GM23338 (cell line): ENCODE results near the gene ECE1. TPM values are rescaled to one million over a fixed set of nuclear protein-coding genes. Genes with fewer than 3 reads are reported as not detected.

ENCODE experiments used
- ATAC-seq: fragments of 200-7000 bp; cut with Tn5 transposase; 3 replicates; pipeline ENCODE4 v1.9.1; 2020
- DNase-seq: peaks from one replicate; pipeline ENCODE4 v3.0.0-alpha.2; 2015; ENCODE audit warnings: low spot score
- H2AFZ ChIP-seq: fragments of 200-600 bp; sonication (generic); 2 replicates; pipeline ENCODE4 v1.8.0; 2016; ENCODE audit warnings: antibody characterized with exemption, mild to moderate bottlenecking, moderate library complexity
- H3F3A ChIP-seq: fragments of 200-600 bp; sonication (generic); replicated peaks from 2 replicates; pipeline ENCODE4 v1.8.0; 2017; ENCODE audit warnings: antibody characterized with exemption, mixed run types, low read depth
- H3K27ac ChIP-seq: fragments of 200-600 bp; sonication (generic); 2 replicates; pipeline ENCODE4 v1.6.1; 2016; ENCODE audit warnings: low read depth
- H3K27me3 ChIP-seq: fragments of 200-600 bp; sonication (generic); 2 replicates; pipeline ENCODE4 v1.8.0; 2016; ENCODE audit warnings: mild to moderate bottlenecking, mixed run types, moderate library complexity; ENCODE audit not compliant: insufficient read depth
- H3K36me3 ChIP-seq: fragments of 200-600 bp; sonication (generic); 2 replicates; pipeline ENCODE4 v1.8.0; 2016; ENCODE audit warnings: mild to moderate bottlenecking; ENCODE audit not compliant: insufficient read depth
- H3K4me1 ChIP-seq: fragments of 200-600 bp; sonication (generic); 2 replicates; pipeline ENCODE4 v1.8.0; 2016; ENCODE audit warnings: mild to moderate bottlenecking, moderate library complexity; ENCODE audit not compliant: insufficient read depth
- H3K4me2 ChIP-seq: fragments of 200-600 bp; sonication (generic); 2 replicates; pipeline ENCODE4 v1.7.1; 2017; ENCODE audit warnings: mixed run types
- H3K4me3 ChIP-seq: fragments of 200-600 bp; sonication (generic); 2 replicates; pipeline ENCODE4 v1.6.1; 2016; ENCODE audit warnings: mixed run types
- H3K79me2 ChIP-seq: fragments of 200-600 bp; sonication (generic); replicated peaks from 2 replicates; pipeline ENCODE4 v1.8.0; 2017; ENCODE audit warnings: mild to moderate bottlenecking; ENCODE audit not compliant: insufficient read depth
- H3K9me2 ChIP-seq: fragments of 200-600 bp; sonication (generic); 2 replicates; pipeline ENCODE4 v1.8.0; 2017; ENCODE audit not compliant: insufficient read depth
- H4K20me1 ChIP-seq: fragments of 200-600 bp; sonication (generic); replicated peaks from 2 replicates; pipeline ENCODE4 v1.8.0; 2017; ENCODE audit warnings: mild to moderate bottlenecking; ENCODE audit not compliant: insufficient read depth
- H3K27ac Mint-ChIP-seq: 2 replicates; pipeline ENCODE4 v1.8.0; 2020; ENCODE audit warnings: inconsistent platforms, mild to moderate bottlenecking, moderate library complexity, mixed read lengths
- H3K27me3 Mint-ChIP-seq: 3 replicates; pipeline ENCODE4 v1.8.0; 2022; ENCODE audit warnings: low read depth, mild to moderate bottlenecking, moderate library complexity, mixed read lengths, inconsistent platforms; ENCODE audit not compliant: insufficient read depth, poor library complexity
- H3K36me3 Mint-ChIP-seq: 3 replicates; pipeline ENCODE4 v1.8.0; 2021; ENCODE audit warnings: low read depth, mild to moderate bottlenecking, inconsistent platforms, moderate library complexity, mixed read lengths
- H3K4me1 Mint-ChIP-seq: 3 replicates; pipeline ENCODE4 v1.8.0; 2020; ENCODE audit warnings: mild to moderate bottlenecking, inconsistent platforms, mixed read lengths
- H3K4me3 Mint-ChIP-seq: 3 replicates; pipeline ENCODE4 v1.8.0; 2021; ENCODE audit warnings: moderate library complexity, mild to moderate bottlenecking, inconsistent platforms, mixed read lengths
- H3K9me3 Mint-ChIP-seq: 3 replicates; pipeline ENCODE4 v1.8.0; 2020; ENCODE audit warnings: moderate library complexity, mild to moderate bottlenecking, inconsistent platforms, mixed read lengths
- CREB1 ChIP-seq: fragments of 250-450 bp; sonication (Bioruptor Pico); IDR thresholded peaks from 2 replicates; pipeline ENCODE4 v1.5.0; 2020; ENCODE audit warnings: low read depth, mild to moderate bottlenecking, moderate library complexity
- CTCF ChIP-seq, 2 experiments: fragments of 200-600 bp in 1 of 2; sonication (generic) in 1 of 2; conservative IDR thresholded peaks; 2 replicates each; pipeline versions ENCODE4 v1.5.1 to v1.6.1; 2016 to 2017; ENCODE audit warnings: antibody characterized with exemption in 2 of 2, low read depth in 2 of 2, mild to moderate bottlenecking in 2 of 2, moderate library complexity in 1 of 2
- ETS1 ChIP-seq: IDR thresholded peaks from 2 replicates; pipeline ENCODE4 v1.6.1; 2016; ENCODE audit warnings: antibody characterized with exemption
- JUNB ChIP-seq: IDR thresholded peaks from one replicate; pipeline ENCODE4 v1.6.1; 2016; ENCODE audit warnings: antibody characterized with exemption; ENCODE audit not compliant: unreplicated experiment
- STAT1 ChIP-seq: IDR thresholded peaks from one replicate; pipeline ENCODE4 v1.6.1; 2016; ENCODE audit warnings: antibody characterized with exemption; ENCODE audit not compliant: unreplicated experiment
- ZNF114 ChIP-seq: fragments of 250-450 bp; sonication (Bioruptor Pico); IDR thresholded peaks from 2 replicates; pipeline ENCODE4 v1.5.0; 2020; ENCODE audit warnings: mild to moderate bottlenecking, moderate library complexity
- ZNF462 ChIP-seq: fragments of 250-450 bp; sonication (Bioruptor Pico); IDR thresholded peaks from 2 replicates; pipeline ENCODE4 v1.5.0; 2020; ENCODE audit warnings: mild to moderate bottlenecking, moderate library complexity
- polyA plus RNA-seq: library from polyadenylated mRNA; unstranded; fragments of >200 nt; fragmentation: Nextera tagmentation; extraction: Ambion mirVana; gene quantifications from 2 replicates; pipeline ENCODE4 v1.2.1, GENCODE V29; 2016
- total RNA-seq: library from RNA; depleted of rRNA; stranded (reverse); fragments of >200 nt; shearing (Covaris generic); gene quantifications from 2 replicates; pipeline ENCODE4 v1.2.3, GENCODE V29; 2014

The ECE1 gene
- total and polyA plus RNA-seq, 2 experiments from 2014 or later, result 11.0 to 45.0 TPM

- TF ChIP-seq ZNF462 (CRISPR knock-in tag) (no peak), ETS1 (no peak), JUNB (no peak), STAT1 (no peak)
These were observed 6.5 kb upstream of the ECE1 start (continued) for GRCh38 chr1:21296509-21297354.

GRCh38 chr1:21295545-21295944 lies 5.3 kb upstream of the ECE1 start:
- peaks cover 37% of the 10 kb centered on the region for H3K4me1 Mint-ChIP-seq
- no peaks in the 10 kb centered on the region; the same call in 2 of the 3 replicates for H3K36me3 Mint-ChIP-seq
- Histone ChIP-seq H3K36me3 (no peaks in the 10 kb centered on the region), H3K27ac (no peak overlapping the region), H2AFZ (no peak overlapping the region), H3K9me2 (no peaks in the 10 kb centered on the region), H4K20me1 (no peaks in the 10 kb centered on the region; the same call in 1 of the 2 replicates), H3K4me1 (peaks cover 29% of the 10 kb centered on the region), H3F3A (no peaks in the 10 kb centered on the region), H3K79me2 (no peaks in the 10 kb centered on the region), H3K27me3 (no peaks in the 10 kb centered on the region), H3K4me3 (no peak overlapping the region), H3K4me2 (no peak overlapping the region)
- no peak for ATAC-seq
- H3K4me3 Mint-ChIP-seq, result no peak overlapping the region
- H3K9me3 Mint-ChIP-seq, result no peaks in the 10 kb centered on the region
- peaks cover 9% of the 10 kb centered on the region for H3K27me3 Mint-ChIP-seq
- DNase-seq, result no peak
- TF ChIP-seq CTCF (conservative IDR thresholded peaks at IDR 0.05; ENCODE audit: low read depth in 2 of 2) (no peak), ZNF114 (CRISPR knock-in tag) (no peak), ETS1 (no peak), CREB1 (CRISPR knock-in tag) (no peak)
- H3K27ac Mint-ChIP-seq, result no peak overlapping the region
